Ishikawa (cell line): ENCODE measurements around the gene TNFSF18.

ENCODE experiments used
- CEBPB ChIP-seq: IDR thresholded peaks from 2 replicates; pipeline ENCODE4 v1.6.1; 2012
- MAX ChIP-seq: IDR thresholded peaks from 2 replicates; pipeline ENCODE4 v1.6.1; 2012
- NFIC ChIP-seq: IDR thresholded peaks from 2 replicates; pipeline ENCODE4 v1.6.1; 2012
- RAD21 ChIP-seq: IDR thresholded peaks from 2 replicates; pipeline ENCODE4 v1.6.1; 2012; ENCODE audit warnings: low read depth
- REST ChIP-seq: IDR thresholded peaks from 2 replicates; pipeline ENCODE4 v1.6.1; 2012; ENCODE audit warnings: low read depth, mild to moderate bottlenecking
- TAF1 ChIP-seq: IDR thresholded peaks from 2 replicates; pipeline ENCODE4 v1.6.1; 2012; ENCODE audit warnings: low read depth, mild to moderate bottlenecking
- TCF12 ChIP-seq: IDR thresholded peaks from 2 replicates; pipeline ENCODE4 v1.6.1; 2012; ENCODE audit warnings: low read depth

- TF ChIP-seq CEBPB (no peak), TCF12 (no peak), MAX (no peak), REST (no peak), RAD21 (no peak), TAF1 (no peak), NFIC (no peak)
These were observed 7.2 kb upstream of the TNFSF18 start for GRCh38 chr1:173057984-173058383.
